Measurements from ENCODE around the gene CSTB.

CSTB gene

GRCh38 chr21:43762303-43763128 is 13.6 kb downstream of the CSTB start:
- Histone ChIP-seq H3K4me1 (ENCODE audit: control insufficient read depth in 1 of 2, insufficient read depth in 2 of 2, low read length in 2 of 2) (peaks cover 0 to 2% of the 10 kb centered on the region in 2 experiments), H3K4me2 (ENCODE audit: low read length) (no peak overlapping the region), H3K9me3 (ENCODE audit: insufficient read depth, low read depth, low read length) (peaks cover 2% of the 10 kb centered on the region), H3K27ac (ENCODE audit: low read depth, low read length) (no peak overlapping the region), H2BK12ac (ENCODE audit: low read length) (no peak overlapping the region), H3K79me1 (ENCODE audit: low read length) (peaks cover under 1% of the 10 kb centered on the region), H3K23ac (ENCODE audit: low read length) (no peak overlapping the region), H2BK120ac (ENCODE audit: insufficient read depth, low read length, poor library complexity) (no peak overlapping the region), H4K12ac (ENCODE audit: low read depth, low read length) (no peak overlapping the region), H2AFZ (ENCODE audit: insufficient read depth, low read length, poor library complexity) (no peak overlapping the region), H3K14ac (ENCODE audit: low read length) (no peak overlapping the region), H2BK5ac (ENCODE audit: low read depth, low read length, poor library complexity) (no peak overlapping the region), H3K18ac (ENCODE audit: low read length) (no peak overlapping the region), H3K27me3 (ENCODE audit: insufficient read depth, low read length) (no peaks in the 10 kb centered on the region), H3K4me3 (ENCODE audit: low read depth, low read length) (no peak overlapping the region), H2AK5ac (ENCODE audit: low read length) (no peak overlapping the region), H3K79me2 (ENCODE audit: control insufficient read depth, insufficient read depth, low read length, poor library complexity) (no peaks in the 10 kb centered on the region), H3K9ac (ENCODE audit: low read length) (no peak overlapping the region), H4K8ac (ENCODE audit: low read depth, low read length) (no peak overlapping the region), H3K4ac (ENCODE audit: low read depth, low read length) (no peak overlapping the region), H3K36me3 (ENCODE audit: control insufficient read depth in 1 of 2, insufficient read depth in 2 of 2, low read length in 2 of 2) (peaks cover 27 to 37% of the 10 kb centered on the region in 2 experiments), H4K91ac (ENCODE audit: low read depth, low read length) (no peak overlapping the region)
- WGBS (ENCODE audit: extremely low coverage, insufficient coverage, insufficient read length) = no CpG with 5 or more reads among the region's 15 CpGs
- peak; percentile 62 to 65 for DNase-seq

- Histone ChIP-seq H3K36me3 (ENCODE audit: control insufficient read depth in 1 of 2, insufficient read depth in 2 of 2, low read length in 2 of 2) (peaks cover 31 to 43% of the 10 kb centered on the region in 2 experiments), H3K27ac (ENCODE audit: low read depth, low read length) (no peak overlapping the region), H3K79me1 (ENCODE audit: low read length) (no peaks in the 10 kb centered on the region), H4K91ac (ENCODE audit: low read depth, low read length) (no peak overlapping the region), H3K18ac (ENCODE audit: low read length) (no peak overlapping the region), H3K4me3 (ENCODE audit: low read depth, low read length) (no peak overlapping the region), H3K4me2 (ENCODE audit: low read length) (no peak overlapping the region), H2BK12ac (ENCODE audit: low read length) (no peak overlapping the region), H3K4me1 (ENCODE audit: control insufficient read depth in 1 of 2, insufficient read depth in 2 of 2, low read length in 2 of 2) (no peaks in the 10 kb centered on the region), H2AK5ac (ENCODE audit: low read length) (no peak overlapping the region), H2BK120ac (ENCODE audit: insufficient read depth, low read length, poor library complexity) (no peak overlapping the region), H2AFZ (ENCODE audit: insufficient read depth, low read length, poor library complexity) (no peak overlapping the region), H3K9me3 (ENCODE audit: insufficient read depth, low read depth, low read length) (peaks cover 2% of the 10 kb centered on the region), H3K23ac (ENCODE audit: low read length) (no peak overlapping the region), H2BK5ac (ENCODE audit: low read depth, low read length, poor library complexity) (no peak overlapping the region), H4K8ac (ENCODE audit: low read depth, low read length) (no peak overlapping the region), H3K27me3 (ENCODE audit: insufficient read depth, low read length) (no peaks in the 10 kb centered on the region), H4K12ac (ENCODE audit: low read depth, low read length) (no peak overlapping the region), H3K14ac (ENCODE audit: low read length) (no peak overlapping the region), H3K79me2 (ENCODE audit: control insufficient read depth, insufficient read depth, low read length, poor library complexity) (no peaks in the 10 kb centered on the region), H3K4ac (ENCODE audit: low read depth, low read length) (no peak overlapping the region), H3K9ac (ENCODE audit: low read length) (no peak overlapping the region)
- no peak for DNase-seq
- WGBS (ENCODE audit: extremely low coverage, insufficient coverage, insufficient read length) = no CpG with 5 or more reads among the region's 18 CpGs
Observed at GRCh38 chr21:43761886-43762285, 14.2 kb downstream of the CSTB start.

DNA sequence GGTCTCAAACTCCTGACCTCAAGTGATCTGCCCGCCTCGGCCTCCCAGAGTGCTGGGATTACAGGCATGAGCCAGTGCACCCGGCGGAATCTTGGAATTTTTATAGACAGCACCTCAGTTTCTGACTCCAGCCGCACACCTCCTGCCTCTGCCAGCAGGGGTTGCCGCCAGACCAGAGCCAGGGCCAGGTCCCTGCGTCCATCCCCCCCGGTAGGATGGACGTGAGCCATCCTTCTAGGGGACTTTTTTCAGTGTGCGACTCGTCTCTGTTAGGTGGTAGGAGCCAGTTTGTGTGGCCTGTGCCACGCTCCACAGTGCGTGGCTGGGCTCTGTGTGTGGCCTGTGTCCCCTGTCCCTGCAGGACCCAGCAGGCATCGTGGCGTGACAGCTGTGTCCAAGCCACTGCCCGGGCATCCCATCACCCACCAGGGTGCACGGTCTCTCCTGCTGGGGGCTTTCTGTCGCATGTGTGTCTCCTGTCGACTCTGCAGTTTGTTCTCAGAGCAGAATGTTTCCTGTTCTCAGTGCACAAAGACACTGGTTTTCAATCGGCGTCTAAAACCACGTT is 15.6 kb downstream of the CSTB start:
- H3K27ac ChIP-seq (ENCODE audit: low read depth, low read length) = no peak overlapping the region
- no peaks in the 10 kb centered on the region for H3K4me1 ChIP-seq (ENCODE audit: control insufficient read depth in 1 of 2, insufficient read depth in 2 of 2, low read length in 2 of 2)
- H3K9ac ChIP-seq (ENCODE audit: low read length) = no peak overlapping the region
- H2BK5ac ChIP-seq (ENCODE audit: low read depth, low read length, poor library complexity) = no peak overlapping the region
- H3K4me3 ChIP-seq (ENCODE audit: low read depth, low read length) = no peak overlapping the region
- DNase-seq = no peak
- H3K27me3 ChIP-seq (ENCODE audit: insufficient read depth, low read length) = no peaks in the 10 kb centered on the region
- no peaks in the 10 kb centered on the region for H3K79me1 ChIP-seq (ENCODE audit: low read length)
- H4K91ac ChIP-seq (ENCODE audit: low read depth, low read length) = no peak overlapping the region
- no peak overlapping the region for H2AFZ ChIP-seq (ENCODE audit: insufficient read depth, low read length, poor library complexity)
- no peak overlapping the region for H4K8ac ChIP-seq (ENCODE audit: low read depth, low read length)
- no peak overlapping the region for H2AK5ac ChIP-seq (ENCODE audit: low read length)
- H2BK120ac ChIP-seq (ENCODE audit: insufficient read depth, low read length, poor library complexity) = no peak overlapping the region
- no peak overlapping the region for H4K12ac ChIP-seq (ENCODE audit: low read depth, low read length)
- H3K9me3 ChIP-seq (ENCODE audit: insufficient read depth, low read depth, low read length) = peaks cover 2% of the 10 kb centered on the region
- H3K18ac ChIP-seq (ENCODE audit: low read length) = no peak overlapping the region
- no peak overlapping the region for H3K14ac ChIP-seq (ENCODE audit: low read length)
- no peak overlapping the region for H3K4me2 ChIP-seq (ENCODE audit: low read length)
- no peak overlapping the region for H3K4ac ChIP-seq (ENCODE audit: low read depth, low read length)
- WGBS (ENCODE audit: extremely low coverage, insufficient coverage, insufficient read length) = no CpG with 5 or more reads among the region's 22 CpGs
- no peak overlapping the region for H3K23ac ChIP-seq (ENCODE audit: low read length)
- H3K36me3 ChIP-seq (ENCODE audit: control insufficient read depth in 1 of 2, insufficient read depth in 2 of 2, low read length in 2 of 2) = peaks cover 44 to 57% of the 10 kb centered on the region in 2 experiments
- no peak overlapping the region for H2BK12ac ChIP-seq (ENCODE audit: low read length)
- H3K79me2 ChIP-seq (ENCODE audit: control insufficient read depth, insufficient read depth, low read length, poor library complexity) = no peaks in the 10 kb centered on the region

DNA sequence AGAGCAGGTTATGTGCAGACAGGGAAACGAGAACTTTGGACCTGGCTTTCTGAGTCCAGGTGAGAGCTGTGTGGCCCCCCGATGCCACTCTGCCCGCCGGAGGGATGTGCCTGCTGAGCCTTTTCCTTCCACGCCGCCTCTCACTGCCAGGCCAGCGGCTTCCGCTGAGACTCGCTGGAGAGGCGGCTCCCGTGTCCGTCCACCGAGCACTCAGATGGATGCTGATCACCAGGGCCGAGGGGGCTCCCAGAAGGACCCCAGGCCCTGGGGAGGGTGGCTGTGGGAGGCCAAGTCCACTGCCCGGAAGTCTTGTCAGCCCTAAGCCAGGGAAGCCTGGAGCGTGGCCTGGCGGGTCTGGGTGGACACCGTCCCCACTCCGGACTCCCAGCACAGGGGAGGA is 16.5 kb downstream of the CSTB start:
- Histone ChIP-seq H3K27me3 (ENCODE audit: insufficient read depth, low read length) (no peaks in the 10 kb centered on the region), H3K4me3 (ENCODE audit: low read depth, low read length) (no peak overlapping the region), H3K18ac (ENCODE audit: low read length) (no peak overlapping the region), H2BK5ac (ENCODE audit: low read depth, low read length, poor library complexity) (no peak overlapping the region), H2BK12ac (ENCODE audit: low read length) (no peak overlapping the region), H4K91ac (ENCODE audit: low read depth, low read length) (no peak overlapping the region), H3K23ac (ENCODE audit: low read length) (no peak overlapping the region), H2BK120ac (ENCODE audit: insufficient read depth, low read length, poor library complexity) (no peak overlapping the region), H3K4me1 (ENCODE audit: control insufficient read depth in 1 of 2, insufficient read depth in 2 of 2, low read length in 2 of 2) (no peaks in the 10 kb centered on the region), H3K9ac (ENCODE audit: low read length) (no peak overlapping the region), H3K27ac (ENCODE audit: low read depth, low read length) (no peak overlapping the region), H3K4me2 (ENCODE audit: low read length) (no peak overlapping the region), H3K36me3 (ENCODE audit: control insufficient read depth in 1 of 2, insufficient read depth in 2 of 2, low read length in 2 of 2) (peaks cover 51 to 64% of the 10 kb centered on the region in 2 experiments), H3K14ac (ENCODE audit: low read length) (no peak overlapping the region), H2AFZ (ENCODE audit: insufficient read depth, low read length, poor library complexity) (no peak overlapping the region), H4K12ac (ENCODE audit: low read depth, low read length) (no peak overlapping the region), H3K9me3 (ENCODE audit: insufficient read depth, low read depth, low read length) (peaks cover 2% of the 10 kb centered on the region), H3K79me2 (ENCODE audit: control insufficient read depth, insufficient read depth, low read length, poor library complexity) (no peaks in the 10 kb centered on the region), H3K4ac (ENCODE audit: low read depth, low read length) (no peak overlapping the region), H2AK5ac (ENCODE audit: low read length) (no peak overlapping the region), H3K79me1 (ENCODE audit: low read length) (no peaks in the 10 kb centered on the region), H4K8ac (ENCODE audit: low read depth, low read length) (no peak overlapping the region)
- DNase-seq = no peak
- WGBS (ENCODE audit: extremely low coverage, insufficient coverage, insufficient read length) = no CpG with 5 or more reads among the region's 19 CpGs

Data from trophoblast cell (in vitro differentiated cells and primary cell).